Stimulated activated CD4-positive, alpha-beta T cell treated with anti-CD3 and anti-CD28 coated beads, Interleukin-12 subunit alpha, Interleukin-12 subunit beta, amount 100 ng/mL, for 48 hours (primary cell): ENCODE data around the gene SLC17A1.
"Not testable (repeated sequence)": the region's sequence is repeated elsewhere in the genome, so short reads cannot be mapped to it uniquely, and the experiment has no call there.

Source experiments
- DNase-seq, 3 donors: peaks; one replicate each; pipeline ENCODE4 v3.0.0-alpha.2; 2020; ENCODE audit warnings: low read depth in 2 of 3, low spot score in 1 of 3

Gene SLC17A1

DNA sequence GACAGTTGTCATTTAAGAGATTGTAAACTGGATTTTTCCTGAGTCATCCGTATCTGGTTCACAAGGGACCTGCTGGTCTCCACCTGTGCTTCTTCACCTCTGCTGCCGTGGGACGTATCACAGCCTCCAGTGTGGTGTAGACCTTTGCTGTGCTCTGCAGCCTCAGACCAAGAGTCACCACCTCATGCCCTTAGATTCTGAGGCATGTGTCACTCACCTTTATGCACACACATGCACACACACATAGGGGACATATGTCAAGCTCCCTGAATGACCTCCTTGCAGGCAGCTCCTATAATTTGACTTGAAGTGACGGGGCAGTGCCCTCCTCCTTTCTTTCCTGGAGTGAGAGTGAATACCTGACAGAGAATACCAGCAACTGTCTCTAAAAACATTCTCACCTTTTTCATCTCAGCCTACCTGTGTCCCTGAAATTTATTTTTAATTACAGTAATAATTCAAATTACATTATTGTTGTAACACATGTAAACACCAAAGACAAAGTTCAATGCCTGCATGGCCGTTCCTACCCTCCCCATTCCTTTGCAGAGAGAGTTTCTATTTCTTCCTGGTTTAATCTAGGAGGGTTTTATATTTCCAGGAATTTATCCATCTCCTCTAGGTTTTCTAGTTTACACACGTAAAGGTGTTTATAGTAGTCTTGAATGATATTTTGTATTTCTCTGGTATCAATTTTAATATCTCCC lies 73.8 kb downstream of the SLC17A1 start:
- no peak for DNase-seq

DNA sequence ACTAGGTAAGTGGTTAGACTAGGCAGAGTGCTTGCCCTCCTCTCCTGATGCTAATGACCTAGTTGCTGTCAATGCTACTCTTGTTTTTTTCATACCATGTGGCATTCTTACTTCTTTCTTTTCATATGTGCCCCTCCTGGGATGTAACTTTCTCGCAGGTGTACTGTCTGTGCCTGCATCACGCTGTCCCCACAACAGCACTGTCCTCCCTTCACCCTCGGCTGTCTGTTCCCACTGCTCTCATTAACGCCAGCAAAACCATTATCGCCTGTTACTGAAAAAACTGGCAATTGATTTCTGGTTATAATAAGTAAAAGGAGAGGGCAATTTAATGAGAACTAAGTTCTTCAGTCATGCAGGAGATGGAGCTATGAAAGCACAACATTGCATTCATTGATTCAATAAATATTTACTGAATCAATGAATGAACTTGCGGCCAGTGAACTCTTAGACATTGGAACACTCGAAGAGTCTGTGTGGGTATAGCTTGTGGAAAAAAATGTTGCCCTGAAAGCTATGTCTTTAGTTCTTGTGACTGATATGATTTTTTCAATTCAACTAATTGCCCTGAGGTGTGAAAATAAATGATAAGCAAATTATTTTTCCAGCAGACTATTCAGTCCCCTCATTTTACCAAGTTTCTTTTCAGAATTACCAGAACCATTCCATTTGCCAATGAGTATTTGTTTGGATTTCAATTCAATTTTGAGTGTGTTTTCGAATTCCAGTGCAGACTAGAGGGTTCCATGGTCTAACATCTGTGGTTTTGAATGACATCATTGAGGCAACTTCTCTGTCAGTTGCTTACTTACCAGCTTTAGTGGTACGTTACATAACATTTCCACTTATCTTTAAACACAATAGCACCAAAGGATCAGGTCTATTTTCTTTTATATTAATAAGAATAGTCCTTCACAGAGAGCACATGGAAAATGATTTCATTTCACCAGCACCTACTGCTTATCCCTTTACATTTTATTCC lies 75.2 kb downstream of the SLC17A1 start:
- DNase-seq = no peak

DNA sequence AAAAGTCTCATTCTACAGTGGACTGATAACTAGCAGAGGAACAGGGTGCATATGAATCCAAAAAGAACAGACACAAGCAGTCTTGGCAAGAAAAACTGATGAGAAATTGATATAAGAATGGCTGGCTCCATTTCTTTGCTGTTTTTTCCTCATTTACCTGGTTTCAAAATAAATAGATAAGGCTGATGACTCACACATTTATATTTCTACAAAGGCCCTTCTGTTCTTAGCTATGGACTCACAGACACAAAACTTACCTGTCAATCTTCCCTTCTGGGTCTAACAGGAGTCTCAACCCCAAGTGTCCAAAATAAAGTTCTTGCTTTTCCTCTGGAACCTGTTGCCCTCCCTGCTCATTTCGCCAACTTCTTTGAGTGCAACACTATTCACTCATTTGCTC lies 76.4 kb downstream of the SLC17A1 start:
- no peak for DNase-seq

DNA sequence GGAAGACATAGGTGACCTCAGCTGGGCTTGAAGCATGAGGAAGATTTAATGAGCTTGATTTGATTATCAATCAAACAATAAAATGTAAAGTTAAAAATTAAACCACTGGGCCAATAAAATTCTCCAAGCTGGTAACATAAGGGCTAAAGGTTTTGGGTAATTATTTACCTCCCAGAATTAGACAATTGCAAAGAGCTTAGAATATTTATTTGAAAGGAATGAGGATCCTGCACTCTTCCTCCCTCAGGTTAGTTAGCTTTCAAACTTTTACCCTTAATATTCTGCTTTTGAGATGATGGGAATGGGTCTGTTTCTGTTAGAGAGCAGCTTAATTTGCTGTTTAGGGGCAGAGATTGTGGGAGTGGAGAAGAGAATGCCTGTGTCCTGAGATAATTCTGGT lies 77.3 kb downstream of the SLC17A1 start, which contains the start of gene SLC17A4:
TSS of gene SLC17A4 (plus strand) at position 208 of the 400 bp plus-strand sequence. CDS start 7,221 bp downstream, outside the sequence.
- no peak for DNase-seq

DNA sequence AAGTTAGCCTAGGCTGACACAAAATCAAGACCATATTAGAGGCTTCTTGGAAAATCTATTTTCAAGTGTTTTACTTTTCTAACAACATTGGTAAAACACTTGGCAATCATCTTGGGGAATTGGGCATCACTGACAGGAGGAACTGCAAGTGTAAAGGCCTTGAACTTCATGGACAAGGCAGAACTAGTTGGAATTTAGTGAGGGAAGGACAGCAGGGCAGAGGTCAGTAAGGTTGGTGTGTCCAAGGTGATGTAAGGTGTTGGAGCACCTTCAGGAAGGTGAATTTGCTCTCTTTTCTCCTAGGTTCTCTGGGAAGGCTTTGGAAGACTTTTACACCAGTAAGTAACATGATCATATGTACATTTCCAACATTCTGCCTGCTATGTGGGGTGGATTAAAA lies 78.8 kb downstream of the SLC17A1 start:
- DNase-seq = no peak

DNA sequence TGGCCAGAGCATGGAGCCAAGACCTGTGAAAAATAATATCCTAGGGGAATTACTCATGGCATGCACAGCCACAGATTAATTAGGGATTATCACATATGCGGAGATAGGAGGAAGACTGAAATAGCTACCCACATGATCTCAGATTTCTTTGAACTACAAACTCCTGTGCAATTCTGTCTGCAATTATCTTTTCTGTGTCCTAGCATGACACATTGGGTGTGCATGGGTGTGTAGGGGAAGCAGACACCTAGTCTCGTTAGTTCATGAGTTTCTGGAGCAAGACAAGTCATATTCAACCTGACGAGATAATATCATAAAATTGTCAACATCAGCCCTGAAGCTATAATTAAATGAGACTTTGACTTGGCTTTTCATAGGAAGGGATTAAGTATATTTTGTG lies 80.9 kb downstream of the SLC17A1 start:
- no peak for DNase-seq

DNA sequence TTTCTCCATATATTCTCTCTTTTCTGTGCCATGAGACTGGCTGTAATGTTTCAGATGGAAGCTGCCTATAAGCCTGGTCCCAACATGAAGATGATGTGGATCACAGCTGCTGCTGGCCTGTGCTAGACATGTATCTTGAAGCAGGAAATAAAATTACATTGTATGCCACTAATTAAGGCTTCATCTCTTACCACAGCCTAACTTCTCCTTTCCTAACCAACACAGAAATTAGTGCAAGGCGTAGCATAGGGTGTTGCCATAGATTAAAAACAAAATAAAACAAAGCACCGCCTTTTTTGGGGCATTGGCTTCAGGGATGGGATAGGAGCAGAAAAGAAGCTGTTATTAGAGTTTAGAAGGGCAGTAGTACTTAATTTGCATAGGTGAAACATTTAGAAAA lies 82.0 kb downstream of the SLC17A1 start:
- DNase-seq = no peak

DNA sequence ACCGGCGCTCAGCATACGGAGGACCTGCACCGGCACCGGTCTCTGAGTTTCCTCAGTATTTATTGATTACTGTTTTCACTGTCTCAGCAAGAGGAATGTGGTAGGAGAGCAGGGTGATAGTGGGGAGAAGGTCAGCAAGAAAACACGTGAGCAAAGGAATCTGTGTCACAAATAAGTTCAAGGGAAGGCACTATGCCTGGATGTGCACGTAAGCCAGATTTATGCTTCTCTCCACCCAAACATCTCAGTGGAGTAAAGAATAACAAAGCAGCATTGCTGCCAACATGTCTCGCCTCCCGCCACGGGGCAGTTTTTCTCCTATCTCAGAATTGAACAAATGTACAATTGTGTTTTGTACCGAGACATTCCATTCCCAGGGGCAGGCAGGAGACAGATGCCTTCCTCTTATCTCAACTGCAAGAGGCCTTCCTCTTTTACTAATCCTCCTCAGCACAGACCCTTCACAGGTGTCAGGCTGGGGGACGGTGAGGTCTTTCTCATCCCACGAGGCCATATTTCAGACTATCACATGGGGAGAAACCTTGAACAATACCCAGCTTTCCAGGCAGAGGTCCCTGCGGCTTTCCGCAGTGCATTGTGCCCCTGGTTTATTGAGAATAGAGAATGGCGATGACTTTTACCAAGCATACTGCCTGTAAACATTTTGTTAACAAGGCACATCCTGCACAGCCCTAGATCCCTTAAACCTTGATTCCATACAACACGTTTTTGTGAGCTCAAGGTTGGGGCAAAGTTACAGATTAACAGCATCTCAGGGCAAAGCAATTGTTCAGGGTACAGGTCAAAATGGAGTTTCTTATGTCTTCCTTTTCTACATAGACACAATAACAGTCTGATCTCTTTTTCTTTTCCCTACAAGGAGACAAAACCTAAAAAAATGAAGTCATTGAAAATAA lies 83.0 kb downstream of the SLC17A1 start:
- DNase-seq = not testable (repeated sequence)

DNA sequence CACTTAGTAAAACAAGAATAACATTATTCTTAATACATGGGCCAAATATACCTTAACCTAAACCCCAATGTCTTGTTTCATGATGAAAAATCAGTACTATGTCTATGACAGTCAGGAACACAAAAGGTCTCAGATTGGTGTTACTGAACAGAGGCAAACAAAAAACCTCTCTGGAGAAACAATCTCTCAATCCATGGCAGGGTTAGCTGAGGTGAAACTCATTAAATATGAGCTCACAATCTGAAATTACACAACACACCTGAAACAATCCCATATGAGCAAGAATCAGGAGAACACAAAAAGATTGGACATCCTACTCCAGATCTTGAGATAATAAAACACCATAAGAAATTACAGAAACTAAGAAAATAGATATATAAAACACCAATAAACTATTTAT lies 83.8 kb downstream of the SLC17A1 start:
- DNase-seq = no peak

DNA sequence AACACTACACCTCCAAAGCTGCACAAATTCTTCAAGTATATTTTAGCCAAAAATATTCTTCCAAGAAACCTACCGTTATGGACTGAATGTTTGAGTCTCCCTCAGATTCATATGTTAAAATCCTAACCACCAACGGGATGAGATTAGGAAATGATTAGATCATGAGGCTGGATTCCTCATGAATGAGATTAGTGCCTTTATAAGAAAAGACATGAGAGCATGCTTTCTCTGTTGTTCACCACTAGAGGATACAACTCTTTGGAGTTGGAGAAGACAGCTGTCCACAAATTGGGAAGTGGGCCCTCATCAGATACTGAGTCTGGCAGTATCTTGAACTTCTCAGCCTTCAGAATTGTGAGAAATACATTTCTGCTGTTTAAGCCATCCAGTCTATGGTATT lies 84.4 kb downstream of the SLC17A1 start:
- DNase-seq = no peak

DNA sequence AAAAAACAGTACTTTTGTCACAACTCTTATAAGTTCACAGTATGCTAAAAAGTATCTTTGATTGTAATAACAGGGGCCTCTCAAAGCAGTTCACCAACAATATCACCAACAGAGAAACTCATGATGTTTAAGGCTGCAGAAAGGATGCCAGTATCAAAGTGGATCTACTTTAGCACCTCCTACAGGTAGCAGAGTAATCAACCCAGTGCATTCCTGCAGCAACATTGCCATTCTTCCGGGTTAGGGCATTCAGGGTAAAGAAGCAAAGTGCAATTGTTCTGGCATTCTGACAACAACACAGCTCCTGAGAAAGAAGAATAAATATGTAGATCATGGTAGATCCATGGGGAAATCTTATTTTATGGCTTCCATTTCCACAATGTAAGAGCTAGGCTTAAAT lies 84.9 kb downstream of the SLC17A1 start:
- DNase-seq = no peak

DNA sequence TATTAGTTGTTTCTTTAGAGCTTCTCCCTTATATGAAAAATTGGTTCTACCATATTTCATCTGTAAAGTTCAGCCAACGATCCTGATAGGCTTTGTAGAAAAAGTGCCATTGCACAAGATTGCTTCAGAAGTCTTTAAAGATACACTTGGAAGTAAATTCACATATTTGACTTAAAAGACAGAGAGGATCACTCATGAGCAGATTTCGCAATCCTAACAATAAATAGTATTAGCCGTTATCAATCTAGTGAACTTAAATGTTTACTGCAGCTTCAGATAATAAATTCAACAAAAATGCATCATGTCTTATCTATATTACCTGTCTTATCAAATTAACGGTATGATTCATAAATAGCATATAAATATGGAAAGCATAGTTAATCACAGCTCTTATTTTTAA lies 86.0 kb downstream of the SLC17A1 start:
- DNase-seq = no peak

DNA sequence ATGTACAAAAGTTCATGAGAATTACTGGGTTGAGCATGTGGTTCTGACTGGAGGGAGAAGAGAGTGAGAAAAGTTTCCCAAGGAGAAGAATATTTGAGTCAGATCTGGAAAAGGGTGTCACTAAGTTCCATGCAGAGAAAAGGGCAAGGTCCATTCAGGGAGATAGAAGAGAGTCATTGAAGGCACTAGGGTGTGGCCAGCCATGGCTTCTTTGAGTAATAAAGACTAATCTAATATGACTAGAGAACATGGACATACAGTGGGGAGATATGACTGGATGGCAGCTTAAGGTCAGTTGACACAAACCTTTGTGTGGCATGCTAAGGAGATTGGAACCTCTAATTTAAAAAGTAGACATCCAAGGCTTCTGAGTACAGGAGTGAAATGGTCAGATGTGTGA lies 88.0 kb downstream of the SLC17A1 start:
- no peak for DNase-seq

DNA sequence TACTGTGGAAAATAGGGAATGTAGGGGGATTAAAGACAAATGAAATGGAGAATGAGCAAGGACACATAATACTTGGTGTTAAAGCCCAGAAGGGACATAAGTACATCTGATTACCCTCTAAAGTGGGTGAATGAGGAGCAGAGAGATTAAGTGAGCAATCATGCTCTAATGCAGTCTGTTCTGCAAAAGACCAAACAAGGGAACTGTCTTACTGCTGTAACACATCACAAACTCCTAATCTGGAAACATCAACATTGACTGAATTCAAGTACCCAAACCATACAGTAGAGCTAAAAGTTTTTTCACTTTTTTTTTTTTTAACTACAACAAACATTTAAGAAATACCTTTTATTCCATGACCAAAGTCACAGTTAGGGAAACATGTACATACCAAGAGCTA lies 96.6 kb downstream of the SLC17A1 start:
- DNase-seq = no peak
